ENCODE data around the gene ATP13A3. TPM values are rescaled to one million over a fixed set of nuclear protein-coding genes. Genes with fewer than 3 reads are reported as not detected.

ATP13A3 gene
- total RNA-seq, 1 donor from 2014 or later, result 79.2 TPM

GRCh38 chr3:194387276-194387675, 99.5 kb downstream of the ATP13A3 start:
- no peak overlapping the region for H3K9ac ChIP-seq (ENCODE audit: low read length)
- peaks cover 12% of the 10 kb centered on the region for H3K27me3 ChIP-seq (ENCODE audit: insufficient read depth, low read length)
- H3K4me3 ChIP-seq (ENCODE audit: insufficient read depth, low read depth, low read length), result no peak overlapping the region
- no peaks in the 10 kb centered on the region for H3K36me3 ChIP-seq (ENCODE audit: insufficient read depth, low read length)
- no peak overlapping the region for H3K27ac ChIP-seq (ENCODE audit: low read depth, low read length)
- Mint-ChIP-seq H3K4me1 (ENCODE audit: low read depth, unreplicated experiment) (no peaks in the 10 kb centered on the region), H3K4me3 (ENCODE audit: unreplicated experiment) (no peak overlapping the region), H3K27me3 (ENCODE audit: low read depth, unreplicated experiment) (peaks cover 26% of the 10 kb centered on the region), H3K9me3 (ENCODE audit: unreplicated experiment) (peaks cover 6% of the 10 kb centered on the region), H3K36me3 (ENCODE audit: low read depth, unreplicated experiment) (no peaks in the 10 kb centered on the region), H3K27ac (ENCODE audit: unreplicated experiment) (no peak overlapping the region)
- FAIRE-seq (no peak), DNase-seq (ENCODE audit: low read depth) (no peak)
- no peak overlapping the region for H3K4me2 ChIP-seq (ENCODE audit: low read length)
- H4K20me1 ChIP-seq (ENCODE audit: insufficient read depth, low read length), result no peaks in the 10 kb centered on the region
- H3K9me3 ChIP-seq (ENCODE audit: insufficient read depth, low read depth, low read length), result peaks cover 5% of the 10 kb centered on the region
- H3K4me1 ChIP-seq (ENCODE audit: insufficient read depth, low read length), result no peaks in the 10 kb centered on the region
- TF ChIP-seq EZH2 (IDR thresholded peaks at IDR 0.05; ENCODE audit: insufficient read depth, low read length), result no peak
- TF ChIP-seq CTCF (IDR thresholded peaks at IDR 0.05; ENCODE audit: insufficient read depth, low read depth, low read length), result no peak
- no peak overlapping the region for H2AFZ ChIP-seq (ENCODE audit: low read depth, low read length)
- H3K79me2 ChIP-seq (ENCODE audit: insufficient read depth, low read length), result no peaks in the 10 kb centered on the region

- no peaks in the 10 kb centered on the region for H3K79me2 ChIP-seq (ENCODE audit: insufficient read depth, low read length)
- Mint-ChIP-seq H3K9me3 (ENCODE audit: unreplicated experiment) (peaks cover 6% of the 10 kb centered on the region), H3K4me3 (ENCODE audit: unreplicated experiment) (no peak overlapping the region), H3K4me1 (ENCODE audit: low read depth, unreplicated experiment) (no peaks in the 10 kb centered on the region), H3K27me3 (ENCODE audit: low read depth, unreplicated experiment) (peaks cover 26% of the 10 kb centered on the region), H3K27ac (ENCODE audit: unreplicated experiment) (no peak overlapping the region), H3K36me3 (ENCODE audit: low read depth, unreplicated experiment) (no peaks in the 10 kb centered on the region)
- no peak overlapping the region for H3K4me3 ChIP-seq (ENCODE audit: insufficient read depth, low read depth, low read length)
- H3K9ac ChIP-seq (ENCODE audit: low read length), result no peak overlapping the region
- peaks cover 12% of the 10 kb centered on the region for H3K27me3 ChIP-seq (ENCODE audit: insufficient read depth, low read length)
- no peak overlapping the region for H2AFZ ChIP-seq (ENCODE audit: low read depth, low read length)
- TF ChIP-seq CTCF (IDR thresholded peaks at IDR 0.05; ENCODE audit: insufficient read depth, low read depth, low read length) (no peak), EZH2 (IDR thresholded peaks at IDR 0.05; ENCODE audit: insufficient read depth, low read length) (no peak)
- H3K4me2 ChIP-seq (ENCODE audit: low read length), result no peak overlapping the region
- H3K9me3 ChIP-seq (ENCODE audit: insufficient read depth, low read depth, low read length), result peaks cover 5% of the 10 kb centered on the region
- H3K27ac ChIP-seq (ENCODE audit: low read depth, low read length), result no peak overlapping the region
- no peaks in the 10 kb centered on the region for H3K36me3 ChIP-seq (ENCODE audit: insufficient read depth, low read length)
- FAIRE-seq (no peak), DNase-seq (ENCODE audit: low read depth) (no peak)
- H4K20me1 ChIP-seq (ENCODE audit: insufficient read depth, low read length), result no peaks in the 10 kb centered on the region
- H3K4me1 ChIP-seq (ENCODE audit: insufficient read depth, low read length), result no peaks in the 10 kb centered on the region
These were observed 100.2 kb downstream of the ATP13A3 start for GRCh38 chr3:194386648-194387047.

- peaks cover 6% of the 10 kb centered on the region for H3K9me3 Mint-ChIP-seq (ENCODE audit: unreplicated experiment)
- no peaks in the 10 kb centered on the region for H3K36me3 ChIP-seq (ENCODE audit: insufficient read depth, low read length)
- H3K4me1 ChIP-seq (ENCODE audit: insufficient read depth, low read length), result no peaks in the 10 kb centered on the region
- H3K27ac ChIP-seq (ENCODE audit: low read depth, low read length), result no peak overlapping the region
- no peak overlapping the region for H3K4me3 Mint-ChIP-seq (ENCODE audit: unreplicated experiment)
- DNase-seq (ENCODE audit: low read depth) (no peak), FAIRE-seq (no peak)
- H3K4me1 Mint-ChIP-seq (ENCODE audit: low read depth, unreplicated experiment), result no peaks in the 10 kb centered on the region
- H2AFZ ChIP-seq (ENCODE audit: low read depth, low read length), result no peak overlapping the region
- peaks cover 26% of the 10 kb centered on the region for H3K27me3 Mint-ChIP-seq (ENCODE audit: low read depth, unreplicated experiment)
- H3K79me2 ChIP-seq (ENCODE audit: insufficient read depth, low read length), result no peaks in the 10 kb centered on the region
- TF ChIP-seq CTCF (IDR thresholded peaks at IDR 0.05; ENCODE audit: insufficient read depth, low read depth, low read length), result no peak
- TF ChIP-seq EZH2 (IDR thresholded peaks at IDR 0.05; ENCODE audit: insufficient read depth, low read length), result no peak
- peaks cover 5% of the 10 kb centered on the region for H3K9me3 ChIP-seq (ENCODE audit: insufficient read depth, low read depth, low read length)
- peaks cover 12% of the 10 kb centered on the region for H3K27me3 ChIP-seq (ENCODE audit: insufficient read depth, low read length)
- H4K20me1 ChIP-seq (ENCODE audit: insufficient read depth, low read length), result no peaks in the 10 kb centered on the region
- H3K4me2 ChIP-seq (ENCODE audit: low read length), result no peak overlapping the region
- no peaks in the 10 kb centered on the region for H3K36me3 Mint-ChIP-seq (ENCODE audit: low read depth, unreplicated experiment)
- no peak overlapping the region for H3K27ac Mint-ChIP-seq (ENCODE audit: unreplicated experiment)
- no peak overlapping the region for H3K4me3 ChIP-seq (ENCODE audit: insufficient read depth, low read depth, low read length)
- H3K9ac ChIP-seq (ENCODE audit: low read length), result no peak overlapping the region
These were observed 100.7 kb downstream of the ATP13A3 start for GRCh38 chr3:194386066-194386465.
